Ishikawa (cell line): ENCODE data around the gene ERP44.

Experiments used
- CEBPB ChIP-seq: IDR thresholded peaks from 2 replicates; pipeline ENCODE4 v1.6.1; 2012
- CREB1 ChIP-seq: IDR thresholded peaks from 2 replicates; pipeline ENCODE4 v1.6.1; 2012; ENCODE audit warnings: low read depth
- EGR1 ChIP-seq: IDR thresholded peaks from 2 replicates; pipeline ENCODE4 v1.6.1; 2012
- EP300 ChIP-seq: IDR thresholded peaks from 2 replicates; pipeline ENCODE4 v1.6.1; 2012; ENCODE audit warnings: borderline replicate concordance
- FOXM1 ChIP-seq: IDR thresholded peaks from 2 replicates; pipeline ENCODE4 v1.6.1; 2012; ENCODE audit warnings: low read depth, borderline replicate concordance
- NFIC ChIP-seq: IDR thresholded peaks from 2 replicates; pipeline ENCODE4 v1.6.1; 2012
- RAD21 ChIP-seq: IDR thresholded peaks from 2 replicates; pipeline ENCODE4 v1.6.1; 2012; ENCODE audit warnings: low read depth
- REST ChIP-seq: IDR thresholded peaks from 2 replicates; pipeline ENCODE4 v1.6.1; 2012; ENCODE audit warnings: low read depth, mild to moderate bottlenecking
- TAF1 ChIP-seq: IDR thresholded peaks from 2 replicates; pipeline ENCODE4 v1.6.1; 2012; ENCODE audit warnings: low read depth, mild to moderate bottlenecking
- TCF12 ChIP-seq: IDR thresholded peaks from 2 replicates; pipeline ENCODE4 v1.6.1; 2012; ENCODE audit warnings: low read depth
- TEAD4 ChIP-seq: IDR thresholded peaks from 2 replicates; pipeline ENCODE4 v1.6.1; 2012
- USF1 ChIP-seq: IDR thresholded peaks from 2 replicates; pipeline ENCODE4 v1.6.1; 2012
- YY1 ChIP-seq: IDR thresholded peaks from 2 replicates; pipeline ENCODE4 v1.6.1; 2012; ENCODE audit warnings: low read depth
- ZBTB7A ChIP-seq: IDR thresholded peaks from 2 replicates; pipeline ENCODE4 v1.6.1; 2012; ENCODE audit warnings: low read depth
- TF ChIP-seq, protein P1 (sequence below): IDR thresholded peaks from 2 replicates; pipeline ENCODE4 v1.6.1; 2012

ERP44 gene

DNA sequence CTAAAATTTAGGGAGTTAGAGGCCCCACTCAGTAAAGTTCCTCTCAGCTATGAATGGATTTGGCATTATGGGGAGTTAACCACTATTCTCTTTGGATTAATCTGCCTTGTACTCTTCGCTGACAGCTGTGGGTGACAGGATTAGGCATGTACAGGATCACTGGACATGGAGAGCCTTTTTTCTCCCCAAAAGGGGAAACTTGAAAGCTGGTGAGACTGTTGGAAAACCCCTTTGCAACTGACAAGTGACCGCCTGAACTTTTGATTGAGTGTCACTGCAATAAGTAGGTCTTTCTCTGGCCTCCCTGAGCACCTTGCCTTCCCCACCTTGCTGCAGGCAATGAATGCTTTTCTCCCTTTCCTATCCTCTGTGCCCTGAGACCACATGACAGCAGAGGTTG, 68.3 kb downstream of the ERP44 start:
- TF ChIP-seq YY1 (no peak), FOXM1 (no peak), TCF12 (no peak), CREB1 (no peak)

DNA sequence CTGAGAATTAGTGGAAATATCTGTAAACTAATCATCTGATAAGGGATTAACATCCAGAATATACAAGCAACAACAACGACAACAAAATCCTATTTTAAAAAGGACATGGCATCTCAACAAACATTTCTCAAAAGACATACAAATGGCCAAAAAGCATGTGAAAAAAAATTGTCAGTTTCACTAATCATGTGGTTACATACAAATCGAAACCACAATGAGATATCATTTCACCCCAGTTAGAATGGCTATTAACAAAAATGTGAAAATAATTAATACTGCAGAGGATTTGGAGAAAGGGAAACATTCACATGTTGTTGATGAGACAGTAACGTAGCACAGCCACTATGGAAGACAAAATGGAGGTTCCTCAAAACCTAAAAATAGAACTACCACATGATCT, 69.5 kb downstream of the ERP44 start:
- no peak for TF ChIP-seq TAF1
- TF ChIP-seq, protein P1, sequence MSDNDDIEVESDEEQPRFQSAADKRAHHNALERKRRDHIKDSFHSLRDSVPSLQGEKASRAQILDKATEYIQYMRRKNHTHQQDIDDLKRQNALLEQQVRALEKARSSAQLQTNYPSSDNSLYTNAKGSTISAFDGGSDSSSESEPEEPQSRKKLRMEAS, result no peak
- no peak for TF ChIP-seq USF1
- TF ChIP-seq REST, result no peak
- TF ChIP-seq CEBPB, result no peak
- TF ChIP-seq YY1, result no peak
- TF ChIP-seq EGR1, result no peak
- TF ChIP-seq FOXM1, result no peak
- TF ChIP-seq ZBTB7A, result no peak

DNA sequence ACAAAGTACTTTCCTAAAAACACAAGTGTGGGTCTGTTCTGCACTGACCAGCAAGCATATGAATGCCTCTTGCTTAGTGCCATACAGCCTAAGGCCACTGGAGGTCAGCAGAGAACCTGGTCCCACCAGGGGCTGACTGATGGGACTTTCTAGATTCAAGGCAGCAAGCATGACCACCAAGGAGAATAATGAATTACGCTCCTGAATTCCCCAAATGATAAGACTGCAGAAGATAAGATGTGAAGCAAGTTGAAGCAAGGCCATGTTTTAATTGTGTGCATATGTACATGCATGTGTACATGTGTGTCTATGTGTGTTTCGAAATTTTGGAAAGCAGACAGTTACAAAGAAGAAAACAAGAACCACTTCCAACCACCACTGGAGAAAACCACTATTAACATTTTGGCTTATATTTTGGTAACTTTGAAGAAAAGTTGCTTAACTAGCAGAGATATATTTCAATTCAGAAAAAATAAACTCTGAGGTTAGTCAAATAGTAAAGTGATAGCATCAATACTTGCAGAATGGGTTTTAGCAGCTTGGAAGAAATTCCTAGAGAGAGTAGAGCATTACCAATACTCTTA, 70.5 kb downstream of the ERP44 start:
- TF ChIP-seq FOXM1 (no peak), RAD21 (peak; percentile 85)

- no peak for TF ChIP-seq CREB1
- no peak for TF ChIP-seq EP300
- no peak for TF ChIP-seq TEAD4
- no peak for TF ChIP-seq FOXM1
- no peak for TF ChIP-seq ZBTB7A
- TF ChIP-seq TCF12, result no peak
- no peak for TF ChIP-seq USF1
- TF ChIP-seq RAD21, result no peak
- no peak for TF ChIP-seq CEBPB
- no peak for TF ChIP-seq YY1
- no peak for TF ChIP-seq EGR1
- TF ChIP-seq, protein P1, result no peak
- TF ChIP-seq TAF1, result no peak
- TF ChIP-seq REST, result no peak
- no peak for TF ChIP-seq NFIC
These were observed 71.3 kb downstream of the ERP44 start for GRCh38 chr9:100027543-100027942.

DNA sequence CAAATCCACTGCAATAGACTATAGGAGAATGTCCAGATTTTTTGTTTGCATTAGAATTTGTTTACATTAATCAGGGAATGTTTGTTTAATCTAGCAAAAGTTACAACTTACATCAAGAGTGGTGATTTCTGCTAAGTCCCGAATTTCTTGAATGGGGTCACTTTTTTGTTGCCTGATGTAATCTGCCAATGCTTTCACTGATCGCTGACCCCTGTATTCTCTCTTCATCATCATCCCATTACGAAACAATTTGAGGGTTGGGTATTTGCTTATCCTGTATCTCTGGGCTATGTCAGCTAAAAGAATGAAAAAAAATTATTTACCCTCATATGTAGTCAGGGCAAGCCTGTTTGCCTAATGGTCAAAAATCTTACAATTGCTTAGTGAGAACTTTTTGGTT, 76.9 kb downstream of the ERP44 start:
- TF ChIP-seq EP300 (no peak), CREB1 (no peak), TCF12 (no peak), CEBPB (no peak), RAD21 (no peak), TAF1 (no peak), NFIC (no peak), USF1 (no peak), EGR1 (no peak), TEAD4 (no peak), YY1 (no peak), FOXM1 (no peak), ZBTB7A (no peak)
- TF ChIP-seq, protein P1, result no peak
